H1 (cell line): Measurements from ENCODE around the gene COL4A1.

Experiments used
- CEBPB ChIP-seq: IDR thresholded peaks from 2 replicates; pipeline ENCODE4 v1.6.1; 2012; ENCODE audit warnings: low read depth, low read length
- EZH2 ChIP-seq: fragments of 200-600 bp; sonication (generic); IDR thresholded peaks from 2 replicates; pipeline ENCODE4 v1.7.1; 2012; ENCODE audit warnings: low read depth, mild to moderate bottlenecking, moderate library complexity, low read length, inconsistent platforms; ENCODE audit not compliant: severe bottlenecking
- HDAC2 ChIP-seq, 2 experiments: fragments of 300-600 bp in 1 of 2; sonication (generic) in 1 of 2; IDR thresholded peaks; 2 replicates each; pipeline ENCODE4 v1.6.1; 2011 to 2012; ENCODE audit warnings: low read depth in 2 of 2, low read length in 2 of 2, mild to moderate bottlenecking in 2 of 2, moderate library complexity in 2 of 2, borderline replicate concordance in 1 of 2, inconsistent platforms in 1 of 2
- HDAC6 ChIP-seq: IDR thresholded peaks from one replicate; pipeline ENCODE4 v1.7.1; 2012; ENCODE audit warnings: low read depth, mild to moderate bottlenecking, inconsistent platforms, low read length, moderate library complexity
- POLR2AphosphoS5 ChIP-seq: IDR thresholded peaks from 2 replicates; pipeline ENCODE4 v1.6.1; 2011; ENCODE audit warnings: low read depth, low read length
- SUZ12 ChIP-seq: fragments of 200-600 bp; sonication (generic); IDR thresholded peaks from 2 replicates; pipeline ENCODE4 v1.6.1; 2012; ENCODE audit warnings: mild to moderate bottlenecking, inconsistent platforms, low read length, moderate library complexity, mixed read lengths
- TCF12 ChIP-seq: IDR thresholded peaks from 2 replicates; pipeline ENCODE4 v1.6.1; 2011; ENCODE audit warnings: low read depth, mild to moderate bottlenecking, low read length
- YY1 ChIP-seq: IDR thresholded peaks from 2 replicates; pipeline ENCODE4 v1.6.1; 2011; ENCODE audit warnings: low read depth, mild to moderate bottlenecking, low read length
- ZNF274 ChIP-seq: IDR thresholded peaks from 2 replicates; pipeline ENCODE4 v1.7.0; 2012; ENCODE audit warnings: low read length, borderline replicate concordance; ENCODE audit errors: extremely low read depth
- TF ChIP-seq, protein P1 (sequence below): IDR thresholded peaks from 2 replicates; pipeline ENCODE4 v1.6.1; 2012; ENCODE audit warnings: inconsistent platforms
- TF ChIP-seq, protein P2 (sequence below), 3 experiments: IDR thresholded peaks; 1 replicate in 2 of 3; 2 replicates in 1 of 3; pipeline versions ENCODE4 v1.5.1 to v1.6.1; 2011; ENCODE audit warnings: low read length in 3 of 3, mild to moderate bottlenecking in 3 of 3, inconsistent platforms in 2 of 3, low read depth in 1 of 3, moderate library complexity in 1 of 3; ENCODE audit not compliant: insufficient read depth in 1 of 3; ENCODE audit errors: control extremely low read depth in 1 of 3
- TF ChIP-seq, protein P3 (sequence below): IDR thresholded peaks from 2 replicates; pipeline ENCODE4 v1.6.1; 2012; ENCODE audit warnings: low read length, inconsistent platforms

DNA sequence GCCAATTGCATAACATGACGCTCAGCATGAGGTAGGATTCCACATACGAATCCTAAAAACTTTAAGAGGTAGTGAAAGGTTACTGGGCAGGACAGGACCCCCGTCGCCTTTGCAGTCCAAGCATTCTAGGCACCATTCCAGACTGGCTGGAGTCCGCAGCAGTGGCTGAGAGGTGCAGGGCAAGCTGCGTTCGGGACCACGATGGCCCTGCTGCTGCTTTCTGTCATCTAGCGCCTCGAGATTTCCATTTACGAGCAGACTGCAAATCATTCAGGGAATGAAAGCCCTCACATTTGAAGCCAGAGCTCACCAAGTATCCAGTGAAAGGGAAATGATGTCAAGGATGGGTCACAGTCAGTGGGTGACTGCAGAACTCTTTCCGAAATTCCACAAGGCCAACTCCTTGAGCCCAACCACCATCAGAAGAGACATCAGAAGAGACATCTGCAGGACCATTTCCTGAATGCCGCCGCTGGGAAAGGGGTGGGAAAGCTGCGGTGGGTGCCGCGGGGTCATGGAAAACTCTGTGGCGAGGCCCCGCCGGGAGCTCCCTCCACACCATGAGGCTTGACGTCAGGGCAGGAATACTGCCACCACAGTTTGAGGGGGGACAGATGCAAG lies 88.3 kb downstream of the COL4A1 start:
- TF ChIP-seq, protein P1, sequence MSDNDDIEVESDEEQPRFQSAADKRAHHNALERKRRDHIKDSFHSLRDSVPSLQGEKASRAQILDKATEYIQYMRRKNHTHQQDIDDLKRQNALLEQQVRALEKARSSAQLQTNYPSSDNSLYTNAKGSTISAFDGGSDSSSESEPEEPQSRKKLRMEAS: no peak
- TF ChIP-seq EZH2 (no peak), POLR2AphosphoS5 (no peak), HDAC6 (no peak), SUZ12 (no peak), HDAC2 (IDR thresholded peaks at IDR 0.05; ENCODE audit: borderline replicate concordance in 1 of 2, low read depth in 2 of 2, low read length in 2 of 2) (no peak), ZNF274 (no peak), CEBPB (no peak), YY1 (no peak), TCF12 (no peak)
- TF ChIP-seq, protein P2, sequence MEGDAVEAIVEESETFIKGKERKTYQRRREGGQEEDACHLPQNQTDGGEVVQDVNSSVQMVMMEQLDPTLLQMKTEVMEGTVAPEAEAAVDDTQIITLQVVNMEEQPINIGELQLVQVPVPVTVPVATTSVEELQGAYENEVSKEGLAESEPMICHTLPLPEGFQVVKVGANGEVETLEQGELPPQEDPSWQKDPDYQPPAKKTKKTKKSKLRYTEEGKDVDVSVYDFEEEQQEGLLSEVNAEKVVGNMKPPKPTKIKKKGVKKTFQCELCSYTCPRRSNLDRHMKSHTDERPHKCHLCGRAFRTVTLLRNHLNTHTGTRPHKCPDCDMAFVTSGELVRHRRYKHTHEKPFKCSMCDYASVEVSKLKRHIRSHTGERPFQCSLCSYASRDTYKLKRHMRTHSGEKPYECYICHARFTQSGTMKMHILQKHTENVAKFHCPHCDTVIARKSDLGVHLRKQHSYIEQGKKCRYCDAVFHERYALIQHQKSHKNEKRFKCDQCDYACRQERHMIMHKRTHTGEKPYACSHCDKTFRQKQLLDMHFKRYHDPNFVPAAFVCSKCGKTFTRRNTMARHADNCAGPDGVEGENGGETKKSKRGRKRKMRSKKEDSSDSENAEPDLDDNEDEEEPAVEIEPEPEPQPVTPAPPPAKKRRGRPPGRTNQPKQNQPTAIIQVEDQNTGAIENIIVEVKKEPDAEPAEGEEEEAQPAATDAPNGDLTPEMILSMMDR (IDR thresholded peaks at IDR 0.05; ENCODE audit: control extremely low read depth in 1 of 3, insufficient read depth in 1 of 3, low read depth in 1 of 3, low read length in 3 of 3): no peak
- TF ChIP-seq, protein P3, sequence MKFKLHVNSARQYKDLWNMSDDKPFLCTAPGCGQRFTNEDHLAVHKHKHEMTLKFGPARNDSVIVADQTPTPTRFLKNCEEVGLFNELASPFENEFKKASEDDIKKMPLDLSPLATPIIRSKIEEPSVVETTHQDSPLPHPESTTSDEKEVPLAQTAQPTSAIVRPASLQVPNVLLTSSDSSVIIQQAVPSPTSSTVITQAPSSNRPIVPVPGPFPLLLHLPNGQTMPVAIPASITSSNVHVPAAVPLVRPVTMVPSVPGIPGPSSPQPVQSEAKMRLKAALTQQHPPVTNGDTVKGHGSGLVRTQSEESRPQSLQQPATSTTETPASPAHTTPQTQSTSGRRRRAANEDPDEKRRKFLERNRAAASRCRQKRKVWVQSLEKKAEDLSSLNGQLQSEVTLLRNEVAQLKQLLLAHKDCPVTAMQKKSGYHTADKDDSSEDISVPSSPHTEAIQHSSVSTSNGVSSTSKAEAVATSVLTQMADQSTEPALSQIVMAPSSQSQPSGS: no peak
